ENCODE data around the gene CEND1. TPM values are rescaled to one million over a fixed set of nuclear protein-coding genes. Genes with fewer than 3 reads are reported as not detected.

Gene CEND1
- total and polyA plus RNA-seq, 2 of the 13 experiments (the other 11 are each of a cell fraction or from before 2014, with no cell fraction given) = not detected

GRCh38 chr11:812390-812789 is 22.5 kb upstream of the CEND1 start:
- peaks cover 19 to 27% of the 10 kb centered on the region in 2 experiments for H3K36me3 ChIP-seq (replicated peaks in 1 of 2; ENCODE audit: control insufficient read depth in 1 of 2, insufficient read depth in 2 of 2, low read length in 2 of 2)
- CTCF ChIA-PET (ENCODE audit: low intra/inter-chr PET ratio, low total read pairs) = no interaction called here
- ATAC-seq (no peak), FAIRE-seq (no peak), DNase-seq (ENCODE audit: low spot score) (no peak)
- no peak overlapping the region for H3K9ac ChIP-seq (ENCODE audit: insufficient read depth, low read depth, low read length)
- no peaks in the 10 kb centered on the region; a peak in 1 of 5 replicates for H3K27me3 ChIP-seq (ENCODE audit: control insufficient read depth in 1 of 2, insufficient read depth in 2 of 2, low read length in 2 of 2)
- H2AFZ ChIP-seq (ENCODE audit: low read length) = no peak overlapping the region
- H3K4me1 ChIP-seq (ENCODE audit: insufficient read depth, low read length) = peaks cover 41% of the 10 kb centered on the region
- H3K4me3 ChIP-seq (replicated peaks in 1 of 3; ENCODE audit: insufficient read depth in 1 of 3, low read depth in 2 of 3, low read length in 3 of 3) = no peak overlapping the region
- H3K9me3 ChIP-seq (ENCODE audit: low read length) = no peaks in the 10 kb centered on the region
- intact Hi-C loops (cut with micrococcal nuclease; ENCODE audit: unreplicated experiment) = no loop called here
- peak overlapping the region; percentile 93; the same call in 1 of the 2 replicates for H3K4me2 ChIP-seq (ENCODE audit: low read depth, low read length)
- no peak overlapping the region for H3K27ac ChIP-seq (ENCODE audit: extremely low read length, insufficient read depth, low read length)
- WGBS (ENCODE audit: low lambda C conversion rate) = 90% methylated on average over 2 of the region's 3 CpGs
- no TSS peak for BruUV-seq (replicated peaks)
- in situ Hi-C loops (cut with HindIII; ENCODE audit: extremely low pct_ligation_motif_present, low pct_unique_long_range_greater_than_20kb) = no loop called here
- peaks cover 24% of the 10 kb centered on the region for H4K20me1 ChIP-seq (ENCODE audit: insufficient read depth, low read length)
- POLR2A ChIA-PET = interaction anchor here (0.8 to 1.9 kb wide), 4 partner anchors 9 to 140 kb away, joined by 3 to 9 read pairs (median 3); no protein-coding TSS in a partner anchor
- peaks cover 33% of the 10 kb centered on the region for H3K79me2 ChIP-seq (ENCODE audit: insufficient read depth, low read length)
- TF ChIP-seq ATF7-NPFF (CRISPR knock-in tag; IDR thresholded peaks at IDR 0.05; ENCODE audit: low read depth) = no peak
- TF ChIP-seq KDM3A (CRISPR knock-in tag; IDR thresholded peaks at IDR 0.05; ENCODE audit: low read depth) = no peak
- TF ChIP-seq SKIL (CRISPR knock-in tag; IDR thresholded peaks at IDR 0.05; ENCODE audit: borderline replicate concordance) = no peak
- TF ChIP-seq, protein P1, sequence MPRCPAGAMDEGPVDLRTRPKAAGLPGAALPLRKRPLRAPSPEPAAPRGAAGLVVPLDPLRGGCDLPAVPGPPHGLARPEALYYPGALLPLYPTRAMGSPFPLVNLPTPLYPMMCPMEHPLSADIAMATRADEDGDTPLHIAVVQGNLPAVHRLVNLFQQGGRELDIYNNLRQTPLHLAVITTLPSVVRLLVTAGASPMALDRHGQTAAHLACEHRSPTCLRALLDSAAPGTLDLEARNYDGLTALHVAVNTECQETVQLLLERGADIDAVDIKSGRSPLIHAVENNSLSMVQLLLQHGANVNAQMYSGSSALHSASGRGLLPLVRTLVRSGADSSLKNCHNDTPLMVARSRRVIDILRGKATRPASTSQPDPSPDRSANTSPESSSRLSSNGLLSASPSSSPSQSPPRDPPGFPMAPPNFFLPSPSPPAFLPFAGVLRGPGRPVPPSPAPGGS (CRISPR knock-in tag; IDR thresholded peaks at IDR 0.05) = no peak
- TF ChIP-seq MLLT10 (CRISPR knock-in tag; IDR thresholded peaks at IDR 0.05) = no peak
- TF ChIP-seq CENPX (CRISPR knock-in tag; IDR thresholded peaks at IDR 0.05) = no peak
- no peak for TF ChIP-seq NFIB (CRISPR knock-in tag; IDR thresholded peaks at IDR 0.05; ENCODE audit: borderline replicate concordance)
- TF ChIP-seq GMEB2 (CRISPR knock-in tag; IDR thresholded peaks at IDR 0.05; ENCODE audit: low read depth) = no peak
- TF ChIP-seq ISX (CRISPR knock-in tag; conservative IDR thresholded peaks at IDR 0.05) = no peak
- TF ChIP-seq ZBTB8A (CRISPR knock-in tag; IDR thresholded peaks at IDR 0.05; ENCODE audit: borderline replicate concordance, low read depth) = no peak
- TF ChIP-seq POLR2AphosphoS5 (IDR thresholded peaks at IDR 0.05; ENCODE audit: low read depth, low read length) = 0 out of 2 replicates have a peak, but pooled peaks have one; percentile 5
- no peak for TF ChIP-seq STAT6 (CRISPR knock-in tag; IDR thresholded peaks at IDR 0.05; ENCODE audit: borderline replicate concordance)
- no peak for TF ChIP-seq RBM22 (optimal IDR thresholded peaks at IDR 0.05; ENCODE audit: low read length)
- TF ChIP-seq AGO2 (optimal IDR thresholded peaks at IDR 0.05; ENCODE audit: low read depth, low read length) = peak; percentile 71
- TF ChIP-seq ASH2L (IDR thresholded peaks at IDR 0.05; ENCODE audit: insufficient read length, low read depth, low read length) = no peak
- no peak for TF ChIP-seq NR2F2 (IDR thresholded peaks at IDR 0.05; ENCODE audit: borderline replicate concordance, low read depth)
- TF ChIP-seq SMAD9 (CRISPR knock-in tag; IDR thresholded peaks at IDR 0.05) = no peak
- no peak for TF ChIP-seq ZBTB20 (CRISPR knock-in tag; IDR thresholded peaks at IDR 0.05; ENCODE audit: borderline replicate concordance, low read depth)

Measured in HepG2 (cell line).